Measurements from ENCODE around the gene ZNF879. TPM values are rescaled to one million over a fixed set of nuclear protein-coding genes. Genes with fewer than 3 reads are reported as not detected.
A peak's percentile ranks its signal among the peaks of the same experiment; 100 is the strongest.

Gene ZNF879
- total RNA-seq, 4 donors from 2014 or later = 6.6 to 18.3 (median 7.8) TPM

DNA sequence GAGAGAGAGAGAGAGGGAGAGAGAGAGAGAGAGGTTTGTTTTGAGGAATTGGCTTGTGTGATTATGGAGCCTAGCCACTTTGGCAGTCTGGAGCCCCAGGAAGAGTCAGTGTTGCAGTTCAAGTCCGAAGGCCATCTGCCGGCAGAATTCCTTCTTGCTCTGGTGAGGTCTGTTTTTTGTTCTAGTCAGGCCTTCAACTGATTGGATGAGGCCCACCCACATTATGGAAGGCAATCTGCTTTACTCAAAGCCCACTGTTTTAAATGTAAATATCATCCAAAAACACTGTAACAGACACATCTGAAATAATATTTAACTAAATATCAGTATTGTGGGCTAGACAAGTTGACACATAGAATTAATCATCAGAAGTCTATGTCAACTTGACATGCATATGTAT is 17.0 kb upstream of the ZNF879 start:
- intact Hi-C loops (cut with DNase I) = no loop called here
- Histone ChIP-seq H3K9me3 (no peaks in the 10 kb centered on the region), H3K4me3 (replicated peaks in 1 of 3) (no peak overlapping the region), H3K27ac (no peak overlapping the region), H3K4me1 (no peaks in the 10 kb centered on the region), H3K36me3 (no peaks in the 10 kb centered on the region), H3K27me3 (no peaks in the 10 kb centered on the region)
- 80 to 85% methylated on average over 2 of the region's 2 CpGs for WGBS, 2 donors
- DNase-seq = no peak
- no peak for TF ChIP-seq POLR2A (IDR thresholded peaks at IDR 0.05)
- TF ChIP-seq, protein P1, sequence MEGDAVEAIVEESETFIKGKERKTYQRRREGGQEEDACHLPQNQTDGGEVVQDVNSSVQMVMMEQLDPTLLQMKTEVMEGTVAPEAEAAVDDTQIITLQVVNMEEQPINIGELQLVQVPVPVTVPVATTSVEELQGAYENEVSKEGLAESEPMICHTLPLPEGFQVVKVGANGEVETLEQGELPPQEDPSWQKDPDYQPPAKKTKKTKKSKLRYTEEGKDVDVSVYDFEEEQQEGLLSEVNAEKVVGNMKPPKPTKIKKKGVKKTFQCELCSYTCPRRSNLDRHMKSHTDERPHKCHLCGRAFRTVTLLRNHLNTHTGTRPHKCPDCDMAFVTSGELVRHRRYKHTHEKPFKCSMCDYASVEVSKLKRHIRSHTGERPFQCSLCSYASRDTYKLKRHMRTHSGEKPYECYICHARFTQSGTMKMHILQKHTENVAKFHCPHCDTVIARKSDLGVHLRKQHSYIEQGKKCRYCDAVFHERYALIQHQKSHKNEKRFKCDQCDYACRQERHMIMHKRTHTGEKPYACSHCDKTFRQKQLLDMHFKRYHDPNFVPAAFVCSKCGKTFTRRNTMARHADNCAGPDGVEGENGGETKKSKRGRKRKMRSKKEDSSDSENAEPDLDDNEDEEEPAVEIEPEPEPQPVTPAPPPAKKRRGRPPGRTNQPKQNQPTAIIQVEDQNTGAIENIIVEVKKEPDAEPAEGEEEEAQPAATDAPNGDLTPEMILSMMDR (IDR thresholded peaks at IDR 0.05) = no peak

DNA sequence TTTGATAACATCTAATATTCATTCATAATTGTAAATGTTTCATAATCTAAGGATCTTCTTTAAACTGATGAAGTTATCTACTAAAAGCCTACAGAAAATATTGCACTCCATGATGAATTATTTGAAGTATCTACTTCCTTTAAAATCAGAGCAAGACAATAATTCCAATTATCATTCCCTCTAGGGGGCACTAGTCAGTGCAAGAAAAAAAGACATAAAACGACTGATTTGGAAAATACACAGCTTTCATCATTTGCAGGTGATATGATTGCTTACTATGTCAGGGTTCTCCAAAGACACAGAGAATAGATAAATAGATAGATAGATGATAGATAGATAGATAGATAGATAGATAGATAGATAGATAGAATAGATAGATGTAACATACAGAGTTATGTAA is 14.9 kb upstream of the ZNF879 start:
- intact Hi-C loops (cut with DNase I) = no loop called here
- Histone ChIP-seq H3K27me3 (no peaks in the 10 kb centered on the region), H3K9me3 (no peaks in the 10 kb centered on the region), H3K27ac (no peak overlapping the region), H3K4me1 (no peaks in the 10 kb centered on the region), H3K36me3 (no peaks in the 10 kb centered on the region), H3K4me3 (replicated peaks in 1 of 3) (no peak overlapping the region)
- 24 to 33% methylated on average over 1 of the region's 1 CpG for WGBS, 2 donors
- DNase-seq = no peak
- no peak for TF ChIP-seq POLR2A (IDR thresholded peaks at IDR 0.05)
- TF ChIP-seq, protein P1 (IDR thresholded peaks at IDR 0.05) = no peak

DNA sequence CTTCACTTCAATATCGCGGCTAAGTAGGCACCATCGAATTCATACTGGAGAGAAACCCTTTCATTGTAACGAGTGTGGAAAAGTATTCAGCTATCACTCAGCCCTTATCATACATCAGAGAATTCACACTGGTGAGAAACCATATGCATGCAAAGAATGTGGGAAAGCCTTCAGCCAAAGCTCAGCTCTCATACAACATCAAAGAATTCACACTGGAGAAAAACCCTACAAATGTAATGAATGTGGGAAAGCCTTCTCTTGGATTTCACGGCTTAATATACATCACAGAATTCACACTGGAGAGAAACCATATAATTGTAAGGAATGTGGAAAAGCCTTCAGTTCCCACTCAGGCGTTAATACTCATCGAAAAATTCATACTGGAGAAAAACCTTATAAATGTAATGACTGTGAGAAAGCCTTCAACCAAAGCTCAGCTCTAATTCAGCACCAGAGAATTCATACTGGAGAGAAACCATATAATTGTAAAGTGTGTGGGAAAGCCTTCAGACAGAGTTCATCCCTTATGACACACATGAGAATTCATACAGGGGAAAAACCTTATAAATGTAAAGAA is 9.5 kb downstream of the ZNF879 start:
- intact Hi-C loops (cut with DNase I) = loop anchor here (10.0 kb wide), 1 partner anchor 98 kb away; no protein-coding TSS in a partner anchor
- 96 to 99% methylated on average over 7 of the region's 7 CpGs for WGBS, 2 donors
- TF ChIP-seq, protein P1 (IDR thresholded peaks at IDR 0.05) = no peak
- TF ChIP-seq POLR2A (IDR thresholded peaks at IDR 0.05) = no peak
- no peaks in the 10 kb centered on the region for H3K4me1 ChIP-seq
- H3K4me3 ChIP-seq (replicated peaks in 1 of 3) = no peak overlapping the region
- no peak overlapping the region for H3K27ac ChIP-seq
- no peaks in the 10 kb centered on the region for H3K27me3 ChIP-seq
- no peak for DNase-seq
- H3K9me3 ChIP-seq = peaks cover 22% of the 10 kb centered on the region
- peaks cover 51 to 52% of the 10 kb centered on the region in 2 donors for H3K36me3 ChIP-seq

DNA sequence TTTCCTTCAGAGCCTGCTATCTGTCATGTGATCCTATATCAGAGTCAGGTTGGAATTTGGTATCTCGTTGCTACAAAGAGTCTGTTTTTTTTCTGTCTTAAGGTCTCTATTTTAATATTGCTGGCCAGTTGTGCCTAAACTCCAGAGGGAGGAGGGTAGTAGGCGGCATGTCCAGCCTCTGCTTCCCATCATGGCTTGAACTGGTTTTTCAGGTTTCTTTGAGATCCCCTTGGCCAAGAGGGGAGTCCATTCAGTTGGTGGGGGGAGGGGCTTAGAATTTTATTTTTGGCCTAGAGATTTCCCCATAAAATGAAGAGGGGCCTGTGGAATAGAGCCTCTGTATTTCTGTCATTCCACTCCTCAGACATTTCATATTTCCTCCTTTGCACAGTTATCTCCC is 21.2 kb downstream of the ZNF879 start:
- no peak for TF ChIP-seq POLR2A (IDR thresholded peaks at IDR 0.05)
- TF ChIP-seq, protein P1 (IDR thresholded peaks at IDR 0.05) = no peak
- Histone ChIP-seq H3K27me3 (no peaks in the 10 kb centered on the region), H3K4me1 (no peaks in the 10 kb centered on the region), H3K36me3 (no peaks in the 10 kb centered on the region), H3K9me3 (no peaks in the 10 kb centered on the region), H3K4me3 (replicated peaks in 1 of 3) (no peak overlapping the region), H3K27ac (no peak overlapping the region)
- DNase-seq = no peak
- WGBS, 2 donors = 47 to 61% methylated on average over 2 of the region's 2 CpGs
- intact Hi-C loops (cut with DNase I) = no loop called here

DNA sequence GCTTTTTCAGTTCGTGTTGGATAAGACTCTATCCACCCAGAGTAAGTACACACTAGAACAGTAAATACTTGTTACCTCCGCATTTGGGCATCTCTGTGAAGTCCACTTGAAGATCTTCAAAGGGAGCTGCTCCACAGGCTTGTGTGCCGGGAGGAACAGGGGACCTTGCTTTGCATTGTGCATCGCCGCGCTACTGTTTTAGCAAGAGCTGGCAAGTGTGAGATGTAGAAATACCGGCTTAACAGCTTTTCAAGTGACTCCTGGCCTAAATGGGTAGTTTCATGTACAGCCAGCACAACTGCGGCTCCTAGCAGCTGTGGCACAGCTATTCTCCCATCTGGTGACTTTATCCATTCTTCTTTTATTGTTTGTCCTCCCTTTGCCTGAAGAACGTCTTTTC is 28.2 kb downstream of the ZNF879 start:
- Histone ChIP-seq H3K4me3 (replicated peaks in 1 of 3) (no peak overlapping the region), H3K27ac (no peak overlapping the region), H3K36me3 (no peaks in the 10 kb centered on the region), H3K27me3 (no peaks in the 10 kb centered on the region), H3K9me3 (no peaks in the 10 kb centered on the region), H3K4me1 (no peaks in the 10 kb centered on the region)
- TF ChIP-seq, protein P1 (IDR thresholded peaks at IDR 0.05) = no peak
- DNase-seq = peak; percentile 56 to 57
- 48 to 64% methylated on average over 9 of the region's 9 CpGs for WGBS, 2 donors
- intact Hi-C loops (cut with DNase I) = loop anchor here (10.0 kb wide), 1 partner anchor 317 kb away; the partner anchor contains the start of gene ZNF354A

Measured in thyroid gland (tissue), 4 donors.